ENCODE results near the gene ARID1B.

ARID1B gene

GRCh38 chr6:156949376-156949775, 172.2 kb downstream of the ARID1B start (continued):
- TF ChIP-seq, protein P1, sequence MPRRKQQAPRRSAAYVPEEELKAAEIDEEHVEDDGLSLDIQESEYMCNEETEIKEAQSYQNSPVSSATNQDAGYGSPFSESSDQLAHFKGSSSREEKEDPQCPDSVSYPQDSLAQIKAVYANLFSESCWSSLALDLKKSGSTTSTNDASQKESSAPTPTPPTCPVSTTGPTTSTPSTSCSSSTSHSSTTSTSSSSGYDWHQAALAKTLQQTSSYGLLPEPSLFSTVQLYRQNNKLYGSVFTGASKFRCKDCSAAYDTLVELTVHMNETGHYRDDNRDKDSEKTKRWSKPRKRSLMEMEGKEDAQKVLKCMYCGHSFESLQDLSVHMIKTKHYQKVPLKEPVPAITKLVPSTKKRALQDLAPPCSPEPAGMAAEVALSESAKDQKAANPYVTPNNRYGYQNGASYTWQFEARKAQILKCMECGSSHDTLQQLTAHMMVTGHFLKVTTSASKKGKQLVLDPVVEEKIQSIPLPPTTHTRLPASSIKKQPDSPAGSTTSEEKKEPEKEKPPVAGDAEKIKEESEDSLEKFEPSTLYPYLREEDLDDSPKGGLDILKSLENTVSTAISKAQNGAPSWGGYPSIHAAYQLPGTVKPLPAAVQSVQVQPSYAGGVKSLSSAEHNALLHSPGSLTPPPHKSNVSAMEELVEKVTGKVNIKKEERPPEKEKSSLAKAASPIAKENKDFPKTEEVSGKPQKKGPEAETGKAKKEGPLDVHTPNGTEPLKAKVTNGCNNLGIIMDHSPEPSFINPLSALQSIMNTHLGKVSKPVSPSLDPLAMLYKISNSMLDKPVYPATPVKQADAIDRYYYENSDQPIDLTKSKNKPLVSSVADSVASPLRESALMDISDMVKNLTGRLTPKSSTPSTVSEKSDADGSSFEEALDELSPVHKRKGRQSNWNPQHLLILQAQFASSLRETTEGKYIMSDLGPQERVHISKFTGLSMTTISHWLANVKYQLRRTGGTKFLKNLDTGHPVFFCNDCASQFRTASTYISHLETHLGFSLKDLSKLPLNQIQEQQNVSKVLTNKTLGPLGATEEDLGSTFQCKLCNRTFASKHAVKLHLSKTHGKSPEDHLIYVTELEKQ (tag by site-specific recombination; IDR thresholded peaks at IDR 0.05; ENCODE audit: borderline replicate concordance): no peak
- TF ChIP-seq ZFHX2 (tag by site-specific recombination; conservative IDR thresholded peaks at IDR 0.05) (no peak), ZNF629 (tag by site-specific recombination; IDR thresholded peaks at IDR 0.05) (peak; percentile 86), ZNF549 (tag by site-specific recombination; IDR thresholded peaks at IDR 0.05) (no peak), ZNF837 (tag by site-specific recombination; IDR thresholded peaks at IDR 0.05) (no peak), ZNF664 (tag by site-specific recombination; IDR thresholded peaks at IDR 0.05) (no peak), ZNF521 (tag by site-specific recombination; IDR thresholded peaks at IDR 0.05) (no peak), ZNF777 (tag by site-specific recombination; IDR thresholded peaks at IDR 0.05; ENCODE audit: borderline replicate concordance) (no peak), ZNF585B (tag by site-specific recombination; IDR thresholded peaks at IDR 0.05) (no peak), ZNF639 (tag by site-specific recombination; IDR thresholded peaks at IDR 0.05) (no peak), BCL11A (tag by site-specific recombination; IDR thresholded peaks at IDR 0.05; ENCODE audit: low read depth) (no peak), GFI1B (tag by site-specific recombination; IDR thresholded peaks at IDR 0.05) (0 out of 2 replicates have a peak, but pooled peaks have one; percentile 29), PRDM2 (tag by site-specific recombination; IDR thresholded peaks at IDR 0.05; ENCODE audit: borderline replicate concordance) (no peak), ZBTB21 (tag by site-specific recombination; IDR thresholded peaks at IDR 0.05) (peak; percentile 75; the same call in 1 of the 2 replicates), BCL6B (tag by site-specific recombination; IDR thresholded peaks at IDR 0.05) (no peak)
- TF ChIP-seq, protein P2, sequence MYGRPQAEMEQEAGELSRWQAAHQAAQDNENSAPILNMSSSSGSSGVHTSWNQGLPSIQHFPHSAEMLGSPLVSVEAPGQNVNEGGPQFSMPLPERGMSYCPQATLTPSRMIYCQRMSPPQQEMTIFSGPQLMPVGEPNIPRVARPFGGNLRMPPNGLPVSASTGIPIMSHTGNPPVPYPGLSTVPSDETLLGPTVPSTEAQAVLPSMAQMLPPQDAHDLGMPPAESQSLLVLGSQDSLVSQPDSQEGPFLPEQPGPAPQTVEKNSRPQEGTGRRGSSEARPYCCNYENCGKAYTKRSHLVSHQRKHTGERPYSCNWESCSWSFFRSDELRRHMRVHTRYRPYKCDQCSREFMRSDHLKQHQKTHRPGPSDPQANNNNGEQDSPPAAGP (tag by site-specific recombination; IDR thresholded peaks at IDR 0.05): no peak
- TF ChIP-seq, protein P3, sequence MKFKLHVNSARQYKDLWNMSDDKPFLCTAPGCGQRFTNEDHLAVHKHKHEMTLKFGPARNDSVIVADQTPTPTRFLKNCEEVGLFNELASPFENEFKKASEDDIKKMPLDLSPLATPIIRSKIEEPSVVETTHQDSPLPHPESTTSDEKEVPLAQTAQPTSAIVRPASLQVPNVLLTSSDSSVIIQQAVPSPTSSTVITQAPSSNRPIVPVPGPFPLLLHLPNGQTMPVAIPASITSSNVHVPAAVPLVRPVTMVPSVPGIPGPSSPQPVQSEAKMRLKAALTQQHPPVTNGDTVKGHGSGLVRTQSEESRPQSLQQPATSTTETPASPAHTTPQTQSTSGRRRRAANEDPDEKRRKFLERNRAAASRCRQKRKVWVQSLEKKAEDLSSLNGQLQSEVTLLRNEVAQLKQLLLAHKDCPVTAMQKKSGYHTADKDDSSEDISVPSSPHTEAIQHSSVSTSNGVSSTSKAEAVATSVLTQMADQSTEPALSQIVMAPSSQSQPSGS (tag by site-specific recombination; IDR thresholded peaks at IDR 0.05; ENCODE audit: low read depth): no peak

Measured in HEK293 (cell line).